CD14-positive monocyte (primary cell): ENCODE results near the gene NUP107. TPM values are rescaled to one million over a fixed set of nuclear protein-coding genes. Genes with fewer than 3 reads are reported as not detected.

ENCODE experiments used
- DNase-seq, 3 donors: peaks; one replicate each; pipeline ENCODE4 v3.0.0-alpha.2; 2011 to 2022
- H2AFZ ChIP-seq: 2 replicates; pipeline ENCODE4 v1.6.0; 2012; ENCODE audit warnings: mild to moderate bottlenecking, low read depth, low read length, inconsistent platforms; ENCODE audit not compliant: insufficient read depth, poor library complexity, severe bottlenecking
- H3K27ac ChIP-seq, 2 donors: 1 replicate in 1 of 2; 2 replicates in 1 of 2; pipeline ENCODE4 v1.5.1; 2012 to 2013; ENCODE audit warnings: low read length in 2 of 2, control low read depth in 1 of 2, inconsistent platforms in 1 of 2, low read depth in 1 of 2, mild to moderate bottlenecking in 1 of 2
- H3K27me3 ChIP-seq, 2 donors: one replicate each; pipeline versions ENCODE4 v1.6.0 to v1.6.1; 2011 to 2013; ENCODE audit warnings: low read length in 2 of 2; ENCODE audit not compliant: control insufficient read depth in 2 of 2, insufficient read depth in 2 of 2
- H3K36me3 ChIP-seq, 2 donors: replicated peaks in 1 of 2; 1 replicate in 1 of 2; 2 replicates in 1 of 2; pipeline versions ENCODE4 v1.5.1 to v1.6.1; 2012 to 2013; ENCODE audit warnings: low read length in 2 of 2, control low read depth in 1 of 2, inconsistent platforms in 1 of 2, mild to moderate bottlenecking in 1 of 2; ENCODE audit not compliant: insufficient read depth in 2 of 2, control insufficient read depth in 1 of 2
- H3K4me1 ChIP-seq, 2 donors: 1 replicate in 1 of 2; 2 replicates in 1 of 2; pipeline versions ENCODE4 v1.5.1 to v1.6.1; 2012 to 2013; ENCODE audit warnings: low read length in 2 of 2, control low read depth in 1 of 2, inconsistent platforms in 1 of 2, mild to moderate bottlenecking in 1 of 2, moderate library complexity in 1 of 2; ENCODE audit not compliant: insufficient read depth in 2 of 2, control insufficient read depth in 1 of 2
- H3K4me2 ChIP-seq: replicated peaks from 2 replicates; pipeline ENCODE3; 2012; ENCODE audit warnings: low read length, moderate library complexity, mild to moderate bottlenecking; ENCODE audit not compliant: poor library complexity, severe bottlenecking; ENCODE audit errors: extremely low read depth
- H3K4me3 ChIP-seq, 3 experiments: fragments of 200-600 bp in 1 of 3; sonication (generic) in 1 of 3; replicated peaks in 1 of 3; 1 replicate in 2 of 3; 2 replicates in 1 of 3; pipeline ENCODE4 v1.5.1; 2011 to 2013; ENCODE audit warnings: low read length in 3 of 3, mild to moderate bottlenecking in 3 of 3, control low read depth in 2 of 3, low read depth in 2 of 3, inconsistent platforms in 1 of 3, moderate library complexity in 1 of 3
- H3K79me2 ChIP-seq: 2 replicates; pipeline ENCODE4 v1.6.0; 2012; ENCODE audit warnings: mild to moderate bottlenecking, control low read depth, inconsistent platforms, low read length, moderate library complexity; ENCODE audit not compliant: insufficient read depth
- H3K9ac ChIP-seq: 2 replicates; pipeline ENCODE4 v1.6.0; 2017; ENCODE audit warnings: low read length, mild to moderate bottlenecking; ENCODE audit not compliant: insufficient read depth, poor library complexity, severe bottlenecking
- H3K9me3 ChIP-seq, 2 donors: replicated peaks in 1 of 2; 1 replicate in 1 of 2; 2 replicates in 1 of 2; pipeline versions ENCODE4 v1.5.1 to v1.6.1; 2012 to 2013; ENCODE audit warnings: low read length in 2 of 2, control low read depth in 1 of 2; ENCODE audit not compliant: control insufficient read depth in 1 of 2, insufficient read depth in 1 of 2
- H4K20me1 ChIP-seq: 2 replicates; pipeline ENCODE4 v1.6.0; 2012; ENCODE audit warnings: mild to moderate bottlenecking, low read length, control low read depth, moderate library complexity; ENCODE audit not compliant: insufficient read depth
- H3K27ac Mint-ChIP-seq, 7 donors: one replicate each; pipeline ENCODE4 v1.8.0; 2020; ENCODE audit warnings: mild to moderate bottlenecking in 7 of 7, mixed read lengths in 7 of 7, moderate library complexity in 6 of 7, inconsistent platforms in 2 of 7
- H3K27me3 Mint-ChIP-seq, 3 donors: one replicate each; pipeline ENCODE4 v1.8.0; 2021 to 2022; ENCODE audit warnings: low read depth in 3 of 3, mild to moderate bottlenecking in 3 of 3, mixed read lengths in 3 of 3, moderate library complexity in 3 of 3, inconsistent platforms in 1 of 3
- H3K36me3 Mint-ChIP-seq, 2 donors: one replicate each; pipeline ENCODE4 v1.8.0; 2020; ENCODE audit warnings: mixed read lengths in 2 of 2, inconsistent platforms in 1 of 2, mild to moderate bottlenecking in 1 of 2
- H3K4me1 Mint-ChIP-seq: one replicate; pipeline ENCODE4 v1.8.0; 2020; ENCODE audit warnings: mild to moderate bottlenecking, mixed read lengths
- H3K4me3 Mint-ChIP-seq, 2 donors: one replicate each; pipeline ENCODE4 v1.8.0; 2020; ENCODE audit warnings: mild to moderate bottlenecking in 2 of 2, mixed read lengths in 2 of 2, moderate library complexity in 1 of 2
- H3K9me3 Mint-ChIP-seq, 7 donors: one replicate each; pipeline ENCODE4 v1.8.0; 2020 to 2022; ENCODE audit warnings: mixed read lengths in 7 of 7, mild to moderate bottlenecking in 6 of 7, moderate library complexity in 6 of 7, inconsistent platforms in 2 of 7
- CTCF ChIP-seq: fragments of 200-600 bp; IDR thresholded peaks from one replicate; pipeline ENCODE4 v1.8.0; 2022; ENCODE audit warnings: antibody characterized with exemption, mild to moderate bottlenecking
- WGBS: methylation state at CpG from one replicate; pipeline ENCODE4 v1.1.5; 2013; ENCODE audit warnings: missing lambda C conversion rate; ENCODE audit not compliant: insufficient coverage; 5-methylcytosine and 5-hydroxymethylcytosine counted together
- intact Hi-C, 2 donors: fragments of 100-400 bp; cut with micrococcal nuclease; formaldehyde crosslinking; loops; one replicate each; pipeline versions ENCODE4 v1.15.0 to v1.15.1; 2023
- polyA plus RNA-seq, 3 donors: library from polyadenylated mRNA; depleted of rRNA in 1 of 3; unstranded in 2 of 3; stranded (reverse) in 1 of 3; fragments of 300-500 nt in 2 of 3; fragments of >200 nt in 1 of 3; fragmentation: Illumina TruSeq in 2 of 3; gene quantifications; 1 replicate in 2 of 3; 2 replicates in 1 of 3; pipeline ENCODE4 v1.2.3, GENCODE V29; 2012 to 2021

NUP107 gene
- polyA plus RNA-seq, 3 donors, result 6.7 to 20.5 (median 10.7) TPM

- Histone ChIP-seq H3K9me3 (no peaks in the 10 kb centered on the region), H3K4me3 (no peak overlapping the region), H2AFZ (no peak overlapping the region), H3K36me3 (peaks cover 8 to 33% of the 10 kb centered on the region in 2 donors), H3K27me3 (no peaks in the 10 kb centered on the region), H3K79me2 (no peaks in the 10 kb centered on the region), H3K4me2 (no peak overlapping the region), H3K4me1 (no peaks in the 10 kb centered on the region), H3K27ac (no peak overlapping the region), H3K9ac (no peak overlapping the region), H4K20me1 (no peaks in the 10 kb centered on the region)
- Mint-ChIP-seq H3K27ac (peak overlapping the region in 1 of 7 donors; percentile 71), H3K4me3 (no peak overlapping the region), H3K4me1 (no peaks in the 10 kb centered on the region), H3K36me3 (peaks cover 29 to 49% of the 10 kb centered on the region in 2 donors), H3K9me3 (no peaks in the 10 kb centered on the region), H3K27me3 (peaks cover 0 to 2% (median 0%) of the 10 kb centered on the region in 3 donors)
- no CpG with 5 or more reads among the region's 2 CpGs for WGBS
- intact Hi-C loops, result no loop called here
- DNase-seq, result no peak
- TF ChIP-seq CTCF, result no peak
These were observed 79.9 kb downstream of the NUP107 start for GRCh38 chr12:68766646-68767045.

- Histone ChIP-seq H3K4me2 (no peak overlapping the region), H3K27ac (no peak overlapping the region), H4K20me1 (no peaks in the 10 kb centered on the region), H3K4me1 (no peaks in the 10 kb centered on the region), H3K79me2 (no peaks in the 10 kb centered on the region), H3K9me3 (no peaks in the 10 kb centered on the region), H3K9ac (no peak overlapping the region), H3K36me3 (peaks cover 8 to 33% of the 10 kb centered on the region in 2 donors), H3K27me3 (no peaks in the 10 kb centered on the region), H3K4me3 (no peak overlapping the region), H2AFZ (no peak overlapping the region)
- Mint-ChIP-seq H3K9me3 (no peaks in the 10 kb centered on the region), H3K27ac (peak overlapping the region in 2 of 7 donors; percentile 18 to 50), H3K27me3 (peaks cover 0 to 2% (median 0%) of the 10 kb centered on the region in 3 donors), H3K4me1 (no peaks in the 10 kb centered on the region), H3K36me3 (peaks cover 23 to 44% of the 10 kb centered on the region in 2 donors), H3K4me3 (no peak overlapping the region)
- no peak for DNase-seq
- TF ChIP-seq CTCF, result no peak
- WGBS, result 93% methylated on average over 3 of the region's 7 CpGs
- intact Hi-C loops, result no loop called here
These were observed 80.4 kb downstream of the NUP107 start for GRCh38 chr12:68767191-68767590.
